WTC11 (cell line): Measurements from ENCODE around the gene CACNB1. TPM values are rescaled to one million over a fixed set of nuclear protein-coding genes. Genes with fewer than 3 reads are reported as not detected.

ENCODE experiments used
- ATAC-seq: fragments of 200-7000 bp; cut with Tn5 transposase; 2 replicates; pipeline ENCODE4 v1.10.0; 2021; ENCODE audit warnings: mild to moderate bottlenecking, moderate library complexity
- CTCF ChIA-PET: fragments of 300-600 bp; sonication (Branson Sonifier 250); formaldehyde crosslinking; loops from one replicate; lab custom pipeline; 2021; ENCODE audit warnings: antibody characterized with exemption; lab: Charles Lee
- POLR2A ChIA-PET: fragments of 350-600 bp; sonication (Branson Sonifier 250); formaldehyde crosslinking; loops from one replicate; lab custom pipeline; 2021; ENCODE audit warnings: antibody characterized with exemption; lab: Charles Lee
- DNase-seq: peaks from one replicate; pipeline ENCODE4 v3.0.0; 2021; ENCODE audit warnings: low spot score
- H3K27ac Mint-ChIP-seq: 2 replicates; pipeline ENCODE4 v1.8.0; 2021; ENCODE audit warnings: mixed read lengths
- H3K27me3 Mint-ChIP-seq: 2 replicates; pipeline ENCODE4 v1.8.0; 2021; ENCODE audit warnings: low read depth, mild to moderate bottlenecking, moderate library complexity, mixed read lengths
- H3K36me3 Mint-ChIP-seq: 2 replicates; pipeline ENCODE4 v1.8.0; 2021; ENCODE audit warnings: mixed read lengths
- H3K4me1 Mint-ChIP-seq: 2 replicates; pipeline ENCODE4 v1.8.0; 2022; ENCODE audit warnings: mixed read lengths
- H3K4me3 Mint-ChIP-seq: 2 replicates; pipeline ENCODE4 v1.8.0; 2021; ENCODE audit warnings: mild to moderate bottlenecking, moderate library complexity, mixed read lengths
- H3K9me3 Mint-ChIP-seq: 2 replicates; pipeline ENCODE4 v1.8.0; 2021; ENCODE audit warnings: mixed read lengths
- AR ChIP-seq: fragments of 250-450 bp; sonication (Bioruptor Pico); IDR thresholded peaks from 2 replicates; pipeline ENCODE4 v1.9.0; 2021; ENCODE audit warnings: mild to moderate bottlenecking
- ATF2 ChIP-seq: sonication (generic); formaldehyde crosslinking; IDR thresholded peaks from 2 replicates; pipeline ENCODE4 v1.8.1; 2022; ENCODE audit warnings: low read depth, missing genetic modification reagents, borderline replicate concordance
- CREB1 ChIP-seq: sonication (generic); formaldehyde crosslinking; IDR thresholded peaks from 2 replicates; pipeline ENCODE4 v1.8.0; 2023; ENCODE audit warnings: mild to moderate bottlenecking, missing genetic modification reagents
- EMX1 ChIP-seq: fragments of 250-450 bp; sonication (Bioruptor Pico); IDR thresholded peaks from 2 replicates; pipeline ENCODE4 v1.8.0; 2021; ENCODE audit warnings: mild to moderate bottlenecking
- ETV6 ChIP-seq: sonication (generic); formaldehyde crosslinking; IDR thresholded peaks from 2 replicates; pipeline ENCODE4 v1.8.1; 2022; ENCODE audit warnings: mild to moderate bottlenecking, missing genetic modification reagents
- FOXK1 ChIP-seq: sonication (generic); formaldehyde crosslinking; IDR thresholded peaks from 2 replicates; pipeline ENCODE4 v1.8.0; 2022; ENCODE audit warnings: mild to moderate bottlenecking, moderate library complexity, missing genetic modification reagents
- HMGXB4 ChIP-seq: sonication (generic); formaldehyde crosslinking; IDR thresholded peaks from 2 replicates; pipeline ENCODE4 v1.8.1; 2023; ENCODE audit warnings: mild to moderate bottlenecking, moderate library complexity, missing genetic modification reagents
- IRF2 ChIP-seq: sonication (generic); formaldehyde crosslinking; IDR thresholded peaks from 2 replicates; pipeline ENCODE4 v1.8.0; 2022; ENCODE audit warnings: low read depth, missing genetic modification reagents, borderline replicate concordance
- RELA ChIP-seq: sonication (generic); formaldehyde crosslinking; IDR thresholded peaks from 2 replicates; pipeline ENCODE4 v1.8.1; 2022; ENCODE audit warnings: missing genetic modification reagents, mild to moderate bottlenecking, borderline replicate concordance
- SOX15 ChIP-seq: fragments of 250-450 bp; sonication (Bioruptor Pico); IDR thresholded peaks from 2 replicates; pipeline ENCODE4 v1.9.0; 2021; ENCODE audit warnings: mild to moderate bottlenecking
- TCF7 ChIP-seq: sonication (generic); formaldehyde crosslinking; IDR thresholded peaks from 2 replicates; pipeline ENCODE4 v1.8.0; 2022; ENCODE audit warnings: mild to moderate bottlenecking, low read depth, missing genetic modification reagents, moderate library complexity
- ZMAT4 ChIP-seq: fragments of 250-450 bp; sonication (Bioruptor Pico); IDR thresholded peaks from 2 replicates; pipeline ENCODE4 v1.9.0; 2021; ENCODE audit warnings: mild to moderate bottlenecking
- ZNF232 ChIP-seq: sonication (generic); formaldehyde crosslinking; IDR thresholded peaks from 2 replicates; pipeline ENCODE4 v1.8.0; 2022; ENCODE audit warnings: mild to moderate bottlenecking, missing genetic modification reagents
- ZSCAN18 ChIP-seq: fragments of 250-450 bp; sonication (Bioruptor Pico); IDR thresholded peaks from 2 replicates; pipeline ENCODE4 v2.1.2; 2022; ENCODE audit warnings: mild to moderate bottlenecking, moderate library complexity
- total RNA-seq: library from RNA; stranded (reverse); gene quantifications from 3 replicates; pipeline ENCODE4 v1.2.3, GENCODE V29; 2021
- TF ChIP-seq, protein P1 (sequence below): sonication (generic); formaldehyde crosslinking; IDR thresholded peaks from 2 replicates; pipeline ENCODE4 v1.8.0; 2022; ENCODE audit warnings: mild to moderate bottlenecking, missing genetic modification reagents
- TF ChIP-seq, protein P2 (sequence below): sonication (generic); formaldehyde crosslinking; IDR thresholded peaks from 2 replicates; pipeline ENCODE4 v1.8.0; 2022; ENCODE audit warnings: mild to moderate bottlenecking, missing genetic modification reagents
- TF ChIP-seq, protein P3 (sequence below): sonication (generic); formaldehyde crosslinking; IDR thresholded peaks from 2 replicates; pipeline ENCODE4 v1.8.1; 2023; ENCODE audit warnings: mild to moderate bottlenecking, missing genetic modification reagents, borderline replicate concordance
- TF ChIP-seq, protein P4 (sequence below): sonication (generic); formaldehyde crosslinking; IDR thresholded peaks from 2 replicates; pipeline ENCODE4 v1.8.1; 2023; ENCODE audit warnings: mild to moderate bottlenecking, missing genetic modification reagents, moderate library complexity

The CACNB1 gene
- total RNA-seq, 1 experiment from 2014 or later: 17.0 TPM

GRCh38 chr17:39212841-39213480, 15.5 kb upstream of the CACNB1 start:
- POLR2A ChIA-PET: no interaction called here
- DNase-seq: no peak
- CTCF ChIA-PET: interaction anchor here (0.7 to 15.9 kb wide), 11 partner anchors 10 to 60 kb away, joined by 3 to 626 read pairs (median 3); partner anchors contain the start of genes RPL19 and STAC2

More at GRCh38 chr17:39212841-39213480, 15.5 kb upstream of the CACNB1 start:
- Mint-ChIP-seq H3K4me3 (no peak overlapping the region), H3K36me3 (no peaks in the 10 kb centered on the region), H3K9me3 (no peaks in the 10 kb centered on the region), H3K27me3 (peaks cover 32% of the 10 kb centered on the region), H3K4me1 (peaks cover 35% of the 10 kb centered on the region), H3K27ac (no peak overlapping the region)
- peak; percentile 19; the same call in 1 of the 2 replicates for ATAC-seq
- TF ChIP-seq ZNF232: no peak
- no peak for TF ChIP-seq EMX1
- no peak for TF ChIP-seq IRF2 (CRISPR knock-in tag)
- TF ChIP-seq CREB1 (CRISPR knock-in tag): no peak
- TF ChIP-seq FOXK1 (CRISPR knock-in tag): no peak
- no peak for TF ChIP-seq TCF7 (CRISPR knock-in tag)
- TF ChIP-seq RELA (CRISPR knock-in tag): no peak
- TF ChIP-seq, protein P1, sequence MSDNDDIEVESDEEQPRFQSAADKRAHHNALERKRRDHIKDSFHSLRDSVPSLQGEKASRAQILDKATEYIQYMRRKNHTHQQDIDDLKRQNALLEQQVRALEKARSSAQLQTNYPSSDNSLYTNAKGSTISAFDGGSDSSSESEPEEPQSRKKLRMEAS: no peak
- TF ChIP-seq, protein P2, sequence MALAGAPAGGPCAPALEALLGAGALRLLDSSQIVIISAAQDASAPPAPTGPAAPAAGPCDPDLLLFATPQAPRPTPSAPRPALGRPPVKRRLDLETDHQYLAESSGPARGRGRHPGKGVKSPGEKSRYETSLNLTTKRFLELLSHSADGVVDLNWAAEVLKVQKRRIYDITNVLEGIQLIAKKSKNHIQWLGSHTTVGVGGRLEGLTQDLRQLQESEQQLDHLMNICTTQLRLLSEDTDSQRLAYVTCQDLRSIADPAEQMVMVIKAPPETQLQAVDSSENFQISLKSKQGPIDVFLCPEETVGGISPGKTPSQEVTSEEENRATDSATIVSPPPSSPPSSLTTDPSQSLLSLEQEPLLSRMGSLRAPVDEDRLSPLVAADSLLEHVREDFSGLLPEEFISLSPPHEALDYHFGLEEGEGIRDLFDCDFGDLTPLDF: no peak
- TF ChIP-seq, protein P3, sequence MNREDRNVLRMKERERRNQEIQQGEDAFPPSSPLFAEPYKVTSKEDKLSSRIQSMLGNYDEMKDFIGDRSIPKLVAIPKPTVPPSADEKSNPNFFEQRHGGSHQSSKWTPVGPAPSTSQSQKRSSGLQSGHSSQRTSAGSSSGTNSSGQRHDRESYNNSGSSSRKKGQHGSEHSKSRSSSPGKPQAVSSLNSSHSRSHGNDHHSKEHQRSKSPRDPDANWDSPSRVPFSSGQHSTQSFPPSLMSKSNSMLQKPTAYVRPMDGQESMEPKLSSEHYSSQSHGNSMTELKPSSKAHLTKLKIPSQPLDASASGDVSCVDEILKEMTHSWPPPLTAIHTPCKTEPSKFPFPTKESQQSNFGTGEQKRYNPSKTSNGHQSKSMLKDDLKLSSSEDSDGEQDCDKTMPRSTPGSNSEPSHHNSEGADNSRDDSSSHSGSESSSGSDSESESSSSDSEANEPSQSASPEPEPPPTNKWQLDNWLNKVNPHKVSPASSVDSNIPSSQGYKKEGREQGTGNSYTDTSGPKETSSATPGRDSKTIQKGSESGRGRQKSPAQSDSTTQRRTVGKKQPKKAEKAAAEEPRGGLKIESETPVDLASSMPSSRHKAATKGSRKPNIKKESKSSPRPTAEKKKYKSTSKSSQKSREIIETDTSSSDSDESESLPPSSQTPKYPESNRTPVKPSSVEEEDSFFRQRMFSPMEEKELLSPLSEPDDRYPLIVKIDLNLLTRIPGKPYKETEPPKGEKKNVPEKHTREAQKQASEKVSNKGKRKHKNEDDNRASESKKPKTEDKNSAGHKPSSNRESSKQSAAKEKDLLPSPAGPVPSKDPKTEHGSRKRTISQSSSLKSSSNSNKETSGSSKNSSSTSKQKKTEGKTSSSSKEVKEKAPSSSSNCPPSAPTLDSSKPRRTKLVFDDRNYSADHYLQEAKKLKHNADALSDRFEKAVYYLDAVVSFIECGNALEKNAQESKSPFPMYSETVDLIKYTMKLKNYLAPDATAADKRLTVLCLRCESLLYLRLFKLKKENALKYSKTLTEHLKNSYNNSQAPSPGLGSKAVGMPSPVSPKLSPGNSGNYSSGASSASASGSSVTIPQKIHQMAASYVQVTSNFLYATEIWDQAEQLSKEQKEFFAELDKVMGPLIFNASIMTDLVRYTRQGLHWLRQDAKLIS (CRISPR knock-in tag): no peak
- no peak for TF ChIP-seq ZSCAN18 (CRISPR knock-in tag)
- no peak for TF ChIP-seq AR
- TF ChIP-seq, protein P4, sequence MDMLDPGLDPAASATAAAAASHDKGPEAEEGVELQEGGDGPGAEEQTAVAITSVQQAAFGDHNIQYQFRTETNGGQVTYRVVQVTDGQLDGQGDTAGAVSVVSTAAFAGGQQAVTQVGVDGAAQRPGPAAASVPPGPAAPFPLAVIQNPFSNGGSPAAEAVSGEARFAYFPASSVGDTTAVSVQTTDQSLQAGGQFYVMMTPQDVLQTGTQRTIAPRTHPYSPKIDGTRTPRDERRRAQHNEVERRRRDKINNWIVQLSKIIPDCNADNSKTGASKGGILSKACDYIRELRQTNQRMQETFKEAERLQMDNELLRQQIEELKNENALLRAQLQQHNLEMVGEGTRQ (CRISPR knock-in tag): no peak
- TF ChIP-seq ETV6 (CRISPR knock-in tag): no peak
- TF ChIP-seq ZMAT4 (CRISPR knock-in tag): no peak
- TF ChIP-seq HMGXB4 (CRISPR knock-in tag): no peak
- TF ChIP-seq SOX15 (CRISPR knock-in tag): no peak
- TF ChIP-seq ATF2 (CRISPR knock-in tag): no peak
